GM21360 (cell line): ENCODE data around the gene GMPR.
"Not testable (repeated sequence)": the region's sequence is repeated elsewhere in the genome, so short reads cannot be mapped to it uniquely, and the experiment has no call there.

Experiments used
- ATAC-seq: cut with Tn5 transposase; IDR thresholded peaks from one replicate; pipeline ENCODE4 v1.9.1; 2021; ENCODE audit warnings: mild to moderate bottlenecking, moderate library complexity; ENCODE audit not compliant: unreplicated experiment

GMPR gene

DNA sequence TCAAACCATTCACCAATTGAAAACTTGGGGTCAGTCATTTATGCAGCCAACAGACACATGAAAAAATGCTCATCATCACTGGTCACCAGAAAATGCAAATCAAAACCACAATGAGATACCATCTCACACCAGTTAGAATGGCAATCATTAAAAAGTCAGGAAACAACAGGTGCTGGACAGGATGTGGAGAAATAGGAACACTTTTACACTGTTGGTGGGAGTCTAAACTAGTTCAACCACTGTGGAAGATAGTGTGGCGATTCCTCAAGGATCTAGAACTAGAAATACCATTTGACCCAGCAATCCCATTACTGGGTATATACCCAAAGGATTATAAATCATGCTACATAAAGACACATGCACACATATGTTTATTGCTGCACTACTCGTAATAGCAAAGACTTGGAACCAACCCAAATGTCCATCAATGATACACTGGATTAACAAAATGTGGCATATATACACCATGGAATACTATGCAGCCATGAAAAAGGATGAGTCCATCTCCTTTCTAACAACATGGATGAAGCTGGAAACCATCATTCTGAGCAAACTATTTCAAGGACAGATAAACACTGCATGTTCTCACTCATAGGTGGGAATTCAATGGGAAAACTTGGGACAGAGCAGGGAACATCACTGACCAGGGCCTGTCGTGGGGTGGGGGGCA, 13.2 kb upstream of the GMPR start:
- not testable (repeated sequence) for ATAC-seq

DNA sequence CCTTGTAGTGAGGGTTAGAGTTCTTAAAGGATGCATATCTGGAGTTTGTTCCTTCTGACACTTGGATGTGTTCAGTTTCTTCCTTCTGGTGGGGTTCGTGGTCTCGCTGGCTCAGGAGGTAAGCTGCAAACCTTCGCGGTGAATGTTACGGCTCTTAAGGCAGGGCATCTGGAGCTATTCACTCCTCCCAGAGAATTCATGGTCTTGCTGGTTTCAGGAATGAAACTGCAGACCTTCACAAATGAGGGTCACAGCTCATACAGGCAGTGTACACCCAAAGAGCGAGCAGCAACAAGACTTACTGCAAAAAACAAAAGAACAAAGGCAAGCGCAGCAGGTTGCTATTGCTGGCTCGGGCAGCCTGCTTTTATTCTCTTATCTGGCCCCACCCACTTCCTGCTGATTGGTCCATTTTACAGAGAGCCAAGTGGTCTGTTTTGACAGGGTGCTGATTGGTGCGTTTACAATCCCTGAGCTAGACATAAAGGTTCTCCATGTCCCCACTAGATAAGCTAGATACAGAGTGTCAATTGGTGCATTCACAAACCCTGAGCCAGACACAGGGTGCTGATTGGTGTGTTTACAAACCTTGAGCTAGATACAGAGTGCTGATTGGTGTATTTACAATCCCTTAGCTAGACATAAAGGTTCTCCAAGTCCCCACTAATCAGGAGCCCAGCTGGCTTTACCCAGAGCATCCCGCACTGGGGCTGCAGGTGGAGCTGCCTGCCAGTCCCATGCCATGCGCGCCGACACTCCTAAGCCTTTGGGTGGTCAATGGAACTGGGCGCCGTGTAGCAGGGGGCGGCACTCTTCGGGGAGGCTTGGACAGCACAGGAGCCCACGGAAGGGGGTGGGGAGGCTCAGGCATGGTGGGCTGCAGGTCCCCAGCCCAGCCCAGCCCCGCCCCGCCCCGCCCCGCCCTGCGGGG, 12.0 kb upstream of the GMPR start:
- not testable (repeated sequence) for ATAC-seq

DNA sequence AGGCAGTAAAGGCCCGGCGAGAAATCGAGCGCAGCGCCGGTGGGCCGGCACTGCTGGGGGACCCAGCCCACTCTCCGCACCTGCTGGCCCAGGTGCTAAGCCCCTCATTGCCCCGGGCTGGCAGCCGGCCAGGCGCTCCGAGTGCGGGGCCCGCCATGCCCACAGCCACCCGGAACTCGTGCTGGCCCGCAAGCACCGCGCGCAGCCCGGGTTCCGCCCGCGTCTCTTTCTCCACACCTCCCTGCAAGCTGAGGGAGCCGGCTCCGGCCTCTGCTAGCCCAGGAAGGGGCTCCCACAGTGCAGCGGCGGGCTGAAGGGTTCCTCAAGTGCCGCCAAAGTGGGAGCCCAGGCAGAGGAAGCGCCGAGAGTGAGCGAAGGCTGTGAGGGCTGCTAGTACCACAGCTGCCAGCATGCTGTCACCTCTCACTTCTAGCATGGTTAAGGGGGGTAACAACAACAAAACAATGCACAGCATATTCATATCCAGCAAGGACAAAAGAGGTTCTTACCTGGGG, 11.3 kb upstream of the GMPR start:
- no peak for ATAC-seq

DNA sequence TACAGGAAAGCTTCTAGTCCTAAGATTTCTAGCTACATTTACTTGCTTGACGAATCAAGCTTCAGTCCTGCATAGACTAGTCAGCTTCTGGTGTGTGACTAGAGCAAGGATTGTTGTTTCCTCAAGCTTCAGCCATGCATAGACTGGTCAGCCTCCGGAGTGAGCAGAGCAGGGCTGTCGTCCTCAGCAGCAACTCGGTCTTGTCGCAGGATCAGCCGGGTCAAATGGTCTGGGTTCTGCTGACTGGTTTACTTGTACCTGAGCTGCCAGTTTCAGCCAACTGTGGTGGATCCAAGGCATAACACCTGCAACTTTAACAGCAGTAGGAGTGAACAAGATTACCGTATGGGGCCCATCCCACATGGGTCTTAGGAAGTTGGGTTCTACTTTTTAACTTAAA, 10.8 kb upstream of the GMPR start:
- ATAC-seq: no peak

DNA sequence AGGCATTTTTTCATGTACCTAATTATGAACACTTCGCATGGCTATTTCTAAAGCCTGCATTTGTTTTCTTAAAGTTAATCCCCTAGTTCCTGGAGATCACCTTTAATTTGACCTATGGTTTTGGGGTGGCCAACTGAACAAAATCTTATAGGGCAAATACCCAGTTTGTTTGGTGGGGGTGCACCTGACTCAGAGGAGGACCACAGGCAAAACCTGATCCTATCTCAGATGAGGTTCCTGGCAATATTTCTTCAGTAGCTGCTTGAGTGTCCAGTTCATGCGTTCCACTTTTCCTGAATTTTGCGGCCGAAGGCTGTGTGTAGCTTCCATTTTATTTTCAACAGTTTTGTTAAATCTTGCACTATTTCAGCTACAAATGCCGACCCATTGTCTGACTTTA, 10.3 kb upstream of the GMPR start:
- no peak for ATAC-seq

DNA sequence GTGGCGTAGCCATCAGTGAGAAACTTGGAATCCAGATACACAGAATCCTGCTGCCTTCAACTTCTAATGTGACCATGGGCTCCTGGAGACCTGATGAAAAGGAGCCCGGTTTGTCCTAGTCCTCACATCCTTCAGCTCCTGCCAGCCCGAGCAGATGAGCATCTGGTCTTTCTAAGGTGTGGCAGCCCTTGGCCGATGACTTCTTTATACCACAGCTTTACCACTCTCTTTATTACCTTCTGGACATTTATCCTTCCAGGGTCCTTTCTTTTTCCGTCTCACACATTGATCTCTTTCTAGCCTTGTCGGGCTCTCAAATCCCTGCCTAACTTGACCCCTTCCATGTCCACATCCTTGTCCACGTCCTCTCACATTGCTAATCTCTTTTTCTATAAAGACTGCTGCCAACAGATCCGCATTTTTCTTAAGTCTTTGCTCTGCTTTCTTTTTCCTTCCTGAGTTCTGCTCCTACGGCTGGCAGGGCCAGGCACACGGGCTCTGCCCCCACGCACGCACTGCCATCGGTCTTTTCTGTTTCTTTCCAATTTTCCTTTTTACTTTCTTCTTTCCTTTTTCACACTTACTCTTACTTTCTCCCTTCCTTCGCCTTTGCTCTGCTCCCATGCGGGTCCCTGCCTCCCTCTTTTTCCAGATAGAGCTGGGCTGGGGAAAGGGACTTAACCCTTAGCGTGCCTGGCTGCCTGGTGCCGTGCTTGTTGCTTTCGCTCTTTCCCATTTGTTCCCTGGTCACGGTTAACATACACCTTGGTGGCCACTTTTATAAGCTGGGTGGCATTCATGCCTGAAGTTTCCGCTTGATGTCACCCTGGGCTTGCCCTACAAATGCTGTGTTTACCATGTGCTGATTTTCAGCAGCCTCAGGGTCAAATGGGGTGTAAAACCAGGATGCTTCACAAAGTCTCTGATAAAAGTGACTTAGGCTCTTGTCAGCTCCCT, 9.4 kb upstream of the GMPR start:
- no peak for ATAC-seq

DNA sequence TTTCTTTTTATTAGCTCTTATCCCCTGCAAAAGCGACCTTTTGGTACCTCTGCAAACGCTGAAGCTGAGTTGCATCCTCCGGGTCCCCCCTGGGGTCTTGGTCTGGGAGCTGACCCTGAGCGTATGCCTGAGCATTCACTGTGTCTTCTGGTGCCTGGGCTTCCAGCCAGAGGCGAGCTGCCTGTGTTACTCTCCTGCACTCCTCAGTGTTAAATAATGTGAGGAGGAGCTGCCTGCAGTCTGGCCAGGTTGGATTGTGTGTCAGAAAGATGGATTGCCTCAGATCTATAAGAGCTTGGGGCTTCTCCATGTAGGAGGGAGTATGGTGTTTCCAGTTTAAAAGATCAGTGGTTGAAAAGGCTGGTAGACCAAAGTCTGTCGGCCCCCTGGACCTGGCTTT, 8.7 kb upstream of the GMPR start:
- ATAC-seq: no peak

DNA sequence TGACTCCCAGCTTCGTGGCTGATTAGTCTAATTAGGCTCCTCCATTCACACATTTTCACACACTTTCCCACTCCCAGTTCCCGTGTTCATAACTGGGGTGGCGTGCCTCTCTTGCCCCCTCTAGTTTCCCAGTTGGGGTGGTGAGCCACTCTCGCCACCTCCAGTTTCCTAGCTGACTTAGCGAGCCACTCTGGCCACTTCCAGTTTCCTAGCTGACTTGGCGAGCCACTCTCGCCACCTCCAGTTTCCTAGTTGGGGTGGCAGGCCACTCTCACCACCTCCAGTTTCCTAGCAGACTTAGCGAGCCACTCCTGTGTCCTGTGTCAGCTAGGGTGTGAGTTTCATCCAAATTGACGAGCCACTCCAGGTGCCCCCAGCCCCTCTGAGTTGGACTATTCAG, 7.4 kb upstream of the GMPR start:
- ATAC-seq: no peak

DNA sequence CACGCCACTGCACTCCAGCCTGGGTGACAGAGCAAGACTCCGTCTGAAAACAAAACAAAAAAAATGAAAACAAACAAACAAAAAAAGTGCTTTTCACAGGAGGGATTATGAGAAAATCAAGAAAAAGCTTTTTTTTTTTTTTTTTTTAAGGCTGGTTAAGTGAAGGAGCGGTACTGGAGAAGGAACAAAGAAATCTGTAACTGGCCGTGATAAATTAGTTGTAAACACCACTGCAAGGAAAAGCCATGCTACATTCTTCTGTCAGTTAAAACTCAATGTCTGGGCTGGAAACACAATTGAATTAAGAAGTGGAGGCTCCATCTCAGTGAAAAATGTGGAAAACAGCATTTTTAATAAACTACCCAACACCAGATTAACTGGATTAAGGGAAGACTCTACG, 6.3 kb upstream of the GMPR start:
- ATAC-seq: no peak

DNA sequence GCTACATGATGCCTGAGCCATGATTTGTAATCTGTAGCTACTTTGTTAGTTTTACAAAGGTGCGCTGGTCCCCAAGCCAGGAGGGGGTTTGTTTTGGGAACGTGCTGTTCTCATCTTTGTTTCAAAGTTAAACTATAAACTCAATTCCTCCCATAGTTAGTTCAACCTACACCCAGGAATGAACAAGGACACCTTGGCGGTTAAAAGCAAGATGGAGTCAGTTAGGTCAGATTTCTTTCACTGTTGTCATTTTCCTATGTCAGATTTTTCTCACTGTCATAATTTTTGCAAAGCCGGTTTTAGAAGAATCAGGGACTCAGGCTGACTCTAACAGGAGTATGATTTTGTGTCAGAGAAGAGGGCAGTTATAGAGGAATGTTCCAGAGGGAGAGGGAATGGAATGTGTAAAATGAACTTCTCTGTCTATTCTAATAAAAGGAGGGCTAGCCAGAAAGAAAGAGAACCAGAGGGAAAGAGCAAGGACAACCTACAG, 2.3 kb upstream of the GMPR start:
- no peak for ATAC-seq

DNA sequence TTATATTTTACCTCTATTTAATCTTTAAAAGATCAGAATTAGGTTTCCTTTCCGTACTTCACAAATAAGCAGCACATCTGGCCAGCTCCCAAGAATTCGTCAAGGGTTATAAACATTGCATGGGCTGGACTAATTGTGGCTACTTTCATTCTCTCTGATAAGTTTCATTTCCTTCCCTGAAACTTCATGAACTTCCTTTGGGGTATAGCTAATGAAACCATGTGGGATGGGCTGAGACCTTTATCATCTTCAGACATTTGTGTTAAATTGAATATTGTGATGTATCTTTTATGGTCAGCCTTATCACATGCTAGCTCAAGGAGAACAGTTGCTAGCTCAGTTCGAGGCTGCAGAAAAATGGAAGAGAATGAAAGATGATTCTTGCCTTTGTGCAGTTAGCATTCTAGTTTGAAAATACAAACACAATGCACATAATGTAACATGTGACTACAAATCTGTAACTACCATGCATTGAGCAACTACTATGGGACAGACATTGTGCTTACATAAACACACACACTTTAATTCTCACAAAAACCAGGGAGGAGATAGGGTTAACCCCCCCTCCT, 1.7 kb upstream of the GMPR start:
- peak; percentile 42 for ATAC-seq

DNA sequence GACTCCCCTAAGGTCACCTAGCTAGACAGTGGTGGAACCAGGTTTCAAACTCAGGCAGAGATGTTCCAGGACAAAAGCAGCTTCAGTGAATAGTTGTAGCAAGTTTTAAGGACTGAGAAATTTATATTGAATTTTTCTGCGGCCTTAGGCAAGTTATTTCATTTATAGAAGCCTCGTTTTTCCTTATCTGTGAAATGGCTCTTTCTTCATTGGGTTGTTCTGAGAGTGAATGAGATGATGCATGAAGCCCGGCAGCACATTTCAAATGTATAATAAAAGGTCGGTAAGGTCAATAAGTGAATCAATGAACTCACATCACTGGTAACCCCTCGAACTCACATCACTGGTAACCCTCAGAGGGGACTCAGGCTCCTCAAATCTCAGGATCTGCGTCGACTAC, 1.1 kb upstream of the GMPR start:
- ATAC-seq: no peak

DNA sequence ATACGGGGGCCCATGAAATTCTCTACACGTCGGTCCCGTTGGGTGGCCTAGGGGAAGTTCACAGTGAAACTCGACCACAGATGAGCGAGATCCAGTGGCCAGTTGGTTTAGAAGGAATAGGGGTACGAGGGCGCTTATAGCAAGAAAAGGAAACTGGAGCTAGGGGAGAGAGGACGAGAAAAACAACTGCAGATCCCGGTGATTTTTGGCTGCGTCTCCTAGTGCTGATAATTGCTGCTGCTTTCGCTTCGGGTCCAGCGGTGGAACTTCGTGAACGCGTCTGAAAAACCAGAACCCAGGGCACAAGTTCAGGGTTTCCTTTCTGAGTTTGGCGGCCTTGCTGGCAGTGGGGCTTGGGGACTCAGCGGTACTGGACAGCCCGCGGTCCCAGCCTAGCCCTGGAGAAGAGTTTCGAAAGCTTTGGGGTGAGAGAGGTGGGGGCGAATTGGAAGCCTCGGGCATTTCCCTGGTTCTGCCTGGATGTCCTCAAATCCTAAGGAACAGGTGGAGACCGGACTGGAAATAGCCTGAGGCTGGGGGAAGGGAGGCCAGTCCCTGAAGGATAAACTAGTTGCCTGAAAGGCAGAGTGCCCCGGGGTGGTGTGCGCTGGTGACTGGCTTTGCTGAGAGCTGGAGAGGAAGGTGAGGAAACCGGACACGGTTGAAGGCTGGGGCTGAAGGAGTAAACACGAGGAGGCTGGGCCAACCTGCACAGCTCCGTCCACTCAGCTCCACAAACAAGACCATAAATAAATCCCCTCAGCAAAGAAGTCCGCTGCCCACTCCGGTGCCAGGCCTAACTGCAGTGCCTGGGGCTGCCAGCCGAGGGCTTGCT, 793 bp downstream of the GMPR start:
- peak; percentile 8 for ATAC-seq

DNA sequence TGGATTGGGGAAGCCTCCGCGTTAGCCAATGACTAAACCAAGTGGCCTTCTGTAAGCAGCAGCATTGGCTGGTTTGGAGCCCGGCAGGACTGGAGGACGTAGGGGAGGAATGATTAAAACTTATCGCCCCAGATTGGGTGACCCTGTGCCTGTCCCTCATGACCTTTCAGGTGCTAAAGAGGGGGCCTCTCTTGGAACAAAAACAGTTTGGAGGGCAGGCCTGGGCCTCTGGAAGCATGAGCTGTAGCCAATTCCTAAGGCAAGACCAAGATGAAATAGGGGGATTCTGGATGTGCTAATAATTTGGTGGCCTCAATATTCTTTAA, 1.4 kb downstream of the GMPR start:
- no peak for ATAC-seq

DNA sequence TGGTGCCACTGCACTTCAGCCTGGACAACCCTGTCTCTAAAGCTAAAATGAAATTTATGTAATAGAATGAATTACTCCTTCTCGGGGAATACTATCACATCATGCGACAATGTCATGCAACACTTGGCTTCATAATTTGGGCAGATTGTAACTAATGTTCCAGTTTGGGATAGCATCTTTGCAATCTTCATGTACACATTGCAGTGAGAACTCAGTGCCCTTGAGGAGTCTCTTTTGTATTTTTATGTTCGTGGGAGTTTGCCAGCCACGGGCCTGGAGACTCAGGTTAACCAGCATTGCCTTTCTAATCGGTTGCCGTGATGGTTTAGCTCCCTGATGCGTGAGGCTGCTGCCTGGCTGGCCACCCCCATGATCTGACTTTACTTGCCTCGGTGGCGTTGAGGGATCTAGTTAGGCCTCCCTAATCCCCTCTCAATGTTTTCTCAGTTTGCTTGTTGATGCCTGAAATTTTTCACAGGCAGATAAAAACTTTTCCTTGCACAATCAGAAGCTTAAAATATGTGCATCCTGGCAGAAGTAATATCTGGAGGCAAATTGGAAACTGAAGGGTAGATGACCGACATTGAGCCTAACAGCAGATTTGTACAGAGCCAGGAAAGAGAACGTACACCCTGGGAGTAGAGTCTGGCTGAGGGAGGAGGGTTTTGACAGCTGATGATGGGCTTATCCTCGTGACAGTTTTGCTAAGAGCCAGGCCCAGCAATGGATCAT, 2.4 kb downstream of the GMPR start:
- ATAC-seq: no peak

DNA sequence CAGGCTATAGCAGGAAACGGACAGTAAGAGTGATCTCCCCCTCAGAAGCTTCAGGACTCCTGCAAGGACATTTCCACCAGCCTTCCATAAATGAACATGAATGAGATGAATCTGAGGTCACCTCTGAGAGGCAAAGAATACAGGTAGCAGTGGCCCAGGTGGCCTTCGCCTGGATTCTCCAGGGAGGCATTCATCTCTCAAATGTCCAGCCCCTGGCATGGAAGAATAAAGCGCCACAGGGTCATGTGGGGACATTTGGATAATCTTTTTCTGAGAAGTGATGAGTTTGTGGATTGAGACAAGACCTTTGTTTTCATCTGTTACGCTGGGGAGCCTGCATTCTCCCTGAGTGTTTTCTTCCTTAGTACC, 2.9 kb downstream of the GMPR start:
- ATAC-seq: no peak

DNA sequence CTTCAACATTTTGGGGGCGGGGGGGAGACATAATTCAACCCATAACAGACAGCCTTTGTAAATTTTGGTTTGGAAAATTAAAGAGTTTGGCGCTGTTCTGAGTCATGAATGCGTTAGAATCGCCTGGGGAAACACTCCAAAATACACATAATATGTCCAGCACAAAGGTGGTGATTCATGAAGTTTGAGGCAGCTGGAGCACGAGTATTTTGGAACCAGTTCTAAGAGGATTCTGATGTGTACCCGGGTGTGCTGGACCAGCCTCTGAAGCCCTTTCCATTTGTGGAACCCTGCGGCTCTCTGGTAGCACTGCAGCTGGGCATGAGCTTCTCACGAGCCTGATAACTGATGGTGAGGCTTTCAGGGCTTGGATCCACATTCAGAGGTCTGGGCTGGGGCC, 4.7 kb downstream of the GMPR start:
- ATAC-seq: no peak

DNA sequence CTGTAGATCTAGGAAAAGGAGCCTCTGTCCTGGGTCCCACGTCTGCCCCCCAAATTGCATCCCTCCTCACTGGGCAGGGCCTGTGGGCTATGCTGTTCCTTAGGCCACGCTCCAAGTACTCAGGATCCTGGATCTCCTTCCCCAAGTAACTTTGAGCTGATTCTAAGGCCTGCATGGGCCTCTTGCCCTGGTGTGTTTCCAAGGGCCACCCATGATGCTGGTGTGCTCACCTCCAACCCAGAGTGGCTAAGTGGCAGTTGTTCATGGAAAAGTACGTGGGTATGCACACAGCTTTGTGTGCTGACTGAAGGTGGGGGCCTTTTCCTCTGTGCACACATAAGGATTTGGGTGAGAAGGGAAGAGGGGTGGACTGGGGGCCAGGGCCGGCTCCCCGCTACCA, 5.3 kb downstream of the GMPR start:
- no peak for ATAC-seq

DNA sequence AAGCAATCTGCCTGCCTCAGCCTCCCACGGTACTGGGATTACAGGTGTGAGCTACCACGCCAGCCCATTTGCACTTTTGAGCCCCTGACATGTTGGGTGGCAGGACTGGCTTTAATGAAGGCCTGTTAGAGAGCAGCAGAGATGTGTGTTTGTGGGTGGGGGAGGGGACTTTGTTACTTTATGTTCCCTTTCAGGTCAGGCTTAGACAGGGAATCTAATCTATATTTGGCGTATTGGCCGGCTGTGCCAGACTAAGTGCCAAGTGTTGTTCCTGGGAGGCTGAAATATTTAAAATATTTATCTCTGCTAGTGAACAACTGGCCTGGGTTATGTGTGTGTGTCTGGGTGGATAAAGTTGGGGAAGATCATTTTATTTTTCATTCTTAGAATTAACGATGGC, 6.1 kb downstream of the GMPR start:
- ATAC-seq: no peak
